Umbilical cord (tissue), 2 donors: ENCODE data around the gene EPHA10. TPM values are rescaled to one million over a fixed set of nuclear protein-coding genes. Genes with fewer than 3 reads are reported as not detected.
A peak's percentile ranks its signal among the peaks of the same experiment; 100 is the strongest.
"Not testable (repeated sequence)": the region's sequence is repeated elsewhere in the genome, so short reads cannot be mapped to it uniquely, and the experiment has no call there.

Experiments
- DNase-seq: peaks from one replicate; pipeline ENCODE4 v3.0.0-alpha.2; 2015; ENCODE audit warnings: low spot score
- total RNA-seq: library from RNA; depleted of rRNA; stranded (reverse); fragments of >200 nt; gene quantifications from one replicate; pipeline ENCODE4 v1.2.3, GENCODE V29; 2014; ENCODE audit warnings: low replicate concordance; ENCODE audit not compliant: insufficient read depth

The EPHA10 gene
- total RNA-seq, 1 donor from 2014 or later, result 21.2 TPM

DNA sequence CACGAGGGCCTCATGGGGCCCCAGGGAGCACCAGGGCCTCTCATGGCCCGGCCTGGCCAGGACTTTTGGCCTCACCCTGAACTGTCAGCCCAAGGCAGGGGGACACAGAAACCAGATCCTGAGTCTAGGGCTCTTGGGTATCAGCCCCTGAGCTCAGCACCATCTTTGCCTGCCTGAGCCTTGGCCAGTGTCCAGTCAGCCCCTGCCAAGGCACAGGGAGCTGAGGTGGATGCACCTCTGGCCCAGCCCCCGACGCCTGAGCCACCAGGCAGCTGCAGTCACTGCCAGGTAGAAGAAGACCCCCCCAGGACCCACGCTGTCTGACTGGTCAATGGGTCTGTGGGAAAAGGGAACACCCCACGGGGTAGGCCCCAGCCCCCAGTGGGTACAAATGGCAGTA is 47.3 kb downstream of the EPHA10 start:
- DNase-seq, result no peak

DNA sequence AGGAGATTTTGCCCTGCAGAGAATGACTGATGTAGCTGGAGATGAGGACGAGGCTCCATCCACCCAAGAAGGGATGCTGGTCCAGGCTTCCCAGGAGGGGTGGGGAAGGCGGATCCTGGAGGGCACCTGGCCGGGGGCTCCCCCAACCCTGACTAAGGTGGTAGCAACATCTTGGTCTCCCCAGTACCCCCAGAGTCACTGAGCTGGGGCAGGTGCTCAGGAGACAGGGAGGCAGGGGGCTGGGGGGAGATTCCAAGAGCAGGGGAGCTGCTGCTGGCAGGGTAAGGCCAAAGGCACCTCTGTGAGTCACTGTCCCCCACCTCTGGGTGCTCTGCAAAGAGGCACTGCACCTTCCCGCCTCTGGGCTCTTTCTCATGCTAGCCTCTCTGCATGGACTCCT is 48.6 kb downstream of the EPHA10 start:
- DNase-seq, result no peak

- DNase-seq, result no peak
Observed at GRCh38 chr1:37714689-37715088, 50.2 kb downstream of the EPHA10 start.

- DNase-seq, result no peak
Observed at GRCh38 chr1:37714226-37714625, 50.7 kb downstream of the EPHA10 start.

DNA sequence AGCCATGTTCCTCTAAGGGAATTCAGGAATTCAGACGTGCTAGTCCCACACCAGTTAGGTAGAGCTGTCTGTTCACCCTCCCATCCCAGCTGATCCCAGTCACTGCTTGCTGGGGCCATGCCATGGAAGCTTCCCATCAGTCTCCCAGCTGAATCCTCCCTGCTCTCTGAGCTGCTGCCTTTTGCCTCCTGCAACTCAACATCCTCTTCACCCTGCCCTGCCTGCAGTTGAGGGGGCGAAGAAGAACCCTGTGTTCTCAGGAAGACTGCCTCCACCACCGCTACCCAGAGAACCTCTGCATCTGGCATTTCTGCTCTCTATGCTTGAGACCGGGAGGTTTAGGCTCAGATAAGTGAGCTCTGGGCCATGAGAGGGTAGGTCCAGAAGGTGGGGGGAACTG is 56.4 kb downstream of the EPHA10 start:
- DNase-seq, result no peak

GRCh38 chr1:37705399-37705798 is 59.5 kb downstream of the EPHA10 start:
- peak; percentile 14 for DNase-seq

DNA sequence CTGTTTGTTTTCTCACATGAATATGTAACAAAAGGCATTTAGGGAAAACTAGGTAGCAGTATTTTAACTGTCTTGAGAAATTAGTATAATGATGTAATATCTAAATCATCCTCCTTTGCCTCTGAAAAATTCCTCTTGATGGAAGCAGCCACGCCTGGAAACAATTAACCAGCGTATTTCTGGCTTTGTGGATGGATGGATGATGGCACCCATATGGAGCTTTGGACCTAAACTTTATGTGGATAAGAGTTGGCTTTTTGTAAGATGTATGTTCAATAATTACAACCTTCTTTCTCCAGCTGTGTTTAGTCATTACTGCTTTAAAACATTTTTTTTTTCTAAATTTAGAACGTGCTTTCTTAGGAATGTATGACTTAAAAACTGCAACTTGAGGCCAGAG is 60.0 kb downstream of the EPHA10 start:
- DNase-seq, result peak; percentile 47

- DNase-seq, result no peak
Observed at GRCh38 chr1:37703061-37703460, 61.9 kb downstream of the EPHA10 start.

DNA sequence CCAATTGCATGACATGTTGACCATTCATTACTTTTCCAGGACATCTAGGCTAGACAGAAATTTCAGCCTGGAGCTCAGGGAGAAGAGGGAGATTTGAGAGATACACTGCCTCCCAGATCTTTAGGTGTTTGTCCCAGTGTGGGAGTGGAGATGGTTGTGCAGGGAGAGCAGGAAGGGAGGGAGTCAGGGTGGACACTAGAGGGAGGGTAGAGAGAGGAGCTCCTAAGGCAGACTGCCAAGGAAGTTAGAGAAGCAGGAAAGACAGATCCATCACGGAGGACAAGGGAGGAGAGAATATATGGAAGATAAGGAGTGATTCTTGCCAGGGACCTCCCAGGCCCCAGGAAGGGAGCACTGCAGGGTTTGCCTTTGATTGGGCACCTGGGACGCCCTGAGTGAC is 63.9 kb downstream of the EPHA10 start:
- peak; percentile 13 for DNase-seq

GRCh38 chr1:37699147-37699546 is 65.8 kb downstream of the EPHA10 start:
- no peak for DNase-seq

GRCh38 chr1:37697737-37698136 is 67.2 kb downstream of the EPHA10 start:
- no peak for DNase-seq

- no peak for DNase-seq
Observed at GRCh38 chr1:37697090-37697489, 67.8 kb downstream of the EPHA10 start.

DNA sequence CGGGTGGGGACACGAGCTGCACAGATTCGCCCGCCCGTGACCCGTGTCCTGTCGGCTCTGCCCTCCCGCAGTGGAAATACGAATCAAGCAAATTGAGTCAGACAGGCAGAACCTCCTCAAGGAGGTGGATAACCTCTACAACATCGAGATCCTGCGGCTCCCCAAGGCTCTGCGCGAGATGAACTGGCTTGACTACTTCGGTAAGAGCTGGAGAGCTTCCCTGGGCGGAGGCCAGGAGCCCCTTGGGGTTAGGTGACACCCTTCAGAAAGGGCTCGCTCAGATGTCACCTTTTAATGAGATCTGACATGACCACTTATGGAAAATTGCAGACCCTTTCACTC is 72.1 kb downstream of the EPHA10 start:
- no peak for DNase-seq

GRCh38 chr1:37692078-37692833 is 72.7 kb downstream of the EPHA10 start, which contains the start of gene CDCA8:
Gene CDCA8 (plus strand): TSS chr1:37692516. CDS start chr1:37692691, 175 bp downstream.
- peak; percentile 99 for DNase-seq

DNA sequence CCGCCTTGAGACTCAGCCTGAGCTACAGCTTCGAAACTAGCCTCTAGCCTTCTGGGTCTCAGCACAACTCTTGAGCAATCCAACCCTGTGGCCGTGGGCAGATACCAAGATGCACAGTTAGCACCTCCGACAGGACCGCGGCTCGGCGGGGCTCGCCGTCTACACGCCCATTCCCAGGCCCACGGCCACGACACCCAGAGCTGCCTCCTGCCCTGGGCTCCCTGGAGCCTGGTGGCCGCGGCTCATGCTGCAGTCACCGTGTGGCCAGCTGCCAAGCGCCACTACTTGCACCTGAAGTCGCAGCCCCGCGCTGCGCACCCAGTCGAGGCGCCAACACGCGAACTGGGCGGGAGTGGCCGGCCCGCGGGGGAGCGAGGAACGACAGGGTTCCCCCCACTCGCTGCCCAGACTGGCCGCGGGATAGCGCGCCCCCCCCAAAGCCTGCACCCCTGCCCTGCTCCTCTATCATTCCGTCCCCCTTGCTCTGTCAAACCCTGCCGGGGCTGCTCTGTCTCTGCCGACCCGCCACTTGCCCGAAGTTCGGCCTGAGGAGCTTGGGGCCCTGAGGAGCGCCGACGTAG is 73.3 kb downstream of the EPHA10 start:
- DNase-seq, result peak; percentile 29

DNA sequence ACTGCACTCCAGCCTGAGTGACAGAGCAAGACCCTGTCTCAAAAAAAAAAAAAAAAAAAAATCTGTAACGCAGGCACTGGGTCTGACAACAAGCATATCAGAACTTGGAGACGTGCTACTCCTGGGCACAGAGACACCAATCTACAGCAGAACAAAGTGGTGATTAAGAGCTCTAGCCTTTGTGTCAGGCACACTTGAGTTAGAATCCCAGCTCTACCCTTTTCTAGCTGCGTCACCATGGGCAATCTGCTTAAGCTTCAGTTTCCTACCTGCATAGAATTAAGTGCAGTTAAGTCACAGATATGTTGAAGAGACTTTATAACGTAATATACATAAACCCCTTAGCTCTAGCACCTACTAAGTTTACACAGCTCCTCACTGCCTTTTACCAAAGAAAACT is 76.0 kb downstream of the EPHA10 start:
- DNase-seq, result no peak

- not testable (repeated sequence) for DNase-seq
Observed at GRCh38 chr1:37687764-37688163, 77.2 kb downstream of the EPHA10 start.

DNA sequence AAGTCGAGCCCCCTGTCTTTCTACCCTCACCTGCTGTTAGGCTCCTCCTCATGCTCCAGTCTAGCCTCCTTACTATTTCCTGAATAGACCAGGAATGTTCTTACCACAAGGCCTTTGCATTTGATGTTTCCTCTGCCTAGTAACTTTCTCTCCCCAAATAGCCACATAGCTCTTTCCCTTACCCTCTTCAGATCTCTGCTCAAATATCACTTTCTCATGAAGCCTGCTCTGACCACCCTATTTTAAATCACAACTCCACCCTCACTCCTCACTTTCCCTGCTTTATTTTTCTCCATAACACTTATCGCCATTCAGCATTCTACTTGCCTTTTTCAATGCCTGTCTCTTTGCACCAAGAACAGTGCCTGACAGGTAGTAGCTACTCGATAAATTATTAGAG is 79.2 kb downstream of the EPHA10 start:
- DNase-seq, result no peak

- DNase-seq, result not testable (repeated sequence)
Observed at GRCh38 chr1:37684182-37684581, 80.7 kb downstream of the EPHA10 start.

- peak; percentile 71 for DNase-seq
Observed at GRCh38 chr1:37682334-37682987, 82.5 kb downstream of the EPHA10 start.

DNA sequence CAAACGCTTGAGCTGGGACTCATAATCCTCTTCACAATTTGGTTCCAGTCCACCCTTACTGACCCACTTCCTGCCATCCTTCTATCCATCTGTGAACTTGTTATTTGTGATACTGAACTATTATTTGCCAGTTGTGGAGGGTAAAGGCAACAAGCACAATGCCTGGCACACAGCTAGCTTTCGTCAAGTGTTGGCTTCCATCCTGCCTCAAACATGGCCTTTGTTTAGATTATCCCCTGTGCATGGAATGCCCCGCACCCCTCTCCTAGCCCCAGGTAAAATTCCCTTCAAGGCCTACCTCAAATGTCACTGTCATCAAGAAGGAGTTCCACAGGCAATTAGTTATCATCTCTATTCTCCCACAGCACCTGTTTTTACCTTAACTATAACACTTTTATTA is 84.0 kb downstream of the EPHA10 start:
- DNase-seq, result no peak

DNA sequence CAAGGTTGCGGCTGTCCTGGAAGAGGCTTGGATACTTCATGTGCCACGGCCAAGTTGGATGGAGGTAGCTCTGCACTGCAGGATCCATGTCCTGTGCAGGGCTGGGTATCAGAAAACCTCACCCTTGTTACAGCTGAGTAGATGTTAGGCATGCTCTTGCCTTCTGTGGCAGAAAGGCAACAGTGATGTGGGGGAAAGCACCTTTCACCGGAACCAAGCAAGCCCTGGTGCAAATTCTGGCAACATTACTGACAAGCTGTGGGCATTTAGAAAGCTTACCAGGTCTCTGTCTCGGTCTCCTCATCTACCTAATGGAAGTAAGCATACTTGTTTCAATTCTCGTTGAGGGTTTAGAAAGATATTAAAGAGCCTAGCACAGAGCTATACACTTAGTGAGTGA is 87.1 kb downstream of the EPHA10 start:
- no peak for DNase-seq

DNA sequence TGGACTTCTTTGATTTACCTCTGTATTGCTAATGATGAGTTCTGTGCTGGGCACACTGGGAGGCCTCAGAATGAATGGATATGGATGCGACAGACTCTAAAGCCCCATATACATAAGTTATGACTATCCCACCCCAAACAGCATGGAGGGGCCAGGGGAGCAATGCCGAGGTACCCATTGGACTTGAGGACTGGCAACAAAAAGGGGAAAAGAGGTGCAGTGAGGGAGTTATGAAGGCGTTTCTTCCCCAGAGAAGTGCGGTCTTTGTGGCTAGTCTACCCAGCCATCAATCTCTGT is 87.8 kb downstream of the EPHA10 start:
- DNase-seq, result no peak
